ENCODE measurements around the gene MTERF2.
"Not testable (repeated sequence)": the region's sequence is repeated elsewhere in the genome, so short reads cannot be mapped to it uniquely, and the experiment has no call there.

DNA sequence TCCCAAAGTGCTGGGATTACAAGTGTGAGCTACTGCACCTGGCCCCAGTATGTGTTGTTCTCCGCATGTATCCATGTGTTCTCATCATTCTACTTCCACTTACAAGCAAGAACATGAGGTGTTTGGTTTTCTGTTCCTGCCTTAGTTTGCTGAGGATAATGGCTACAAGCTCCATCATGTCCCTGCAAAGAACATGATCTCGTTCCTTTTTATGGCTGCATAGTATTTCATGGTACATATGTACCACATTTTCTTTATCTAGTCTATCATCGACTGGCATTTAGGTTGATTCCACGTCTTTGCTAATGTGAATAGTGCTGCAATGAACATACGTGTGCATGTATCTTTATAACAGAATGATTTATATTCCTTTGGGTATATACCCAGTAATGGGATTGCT is 9.2 kb upstream of the MTERF2 start:
- not testable (repeated sequence) for TF ChIP-seq CTCF (conservative IDR thresholded peaks at IDR 0.05; ENCODE audit: low read length); EZH2phosphoT487 (IDR thresholded peaks at IDR 0.05; ENCODE audit: borderline replicate concordance, low read depth, low read length)
